ENCODE measurements around the gene HRC. TPM values are rescaled to one million over a fixed set of nuclear protein-coding genes. Genes with fewer than 3 reads are reported as not detected.

The HRC gene
- total RNA-seq, 1 experiment from 2014 or later: not detected

GRCh38 chr19:49111218-49111998 is 43.8 kb downstream of the HRC start:
- H3K9me3 ChIP-seq: no peaks in the 10 kb centered on the region
- H3K36me3 ChIP-seq: peaks cover 38% of the 10 kb centered on the region
- H3K27me3 ChIP-seq: no peaks in the 10 kb centered on the region
- DNase-seq: no peak
- no peak overlapping the region for H3K4me3 ChIP-seq

GRCh38 chr19:49110567-49110966 is 44.6 kb downstream of the HRC start:
- Histone ChIP-seq H3K36me3 (peaks cover 46% of the 10 kb centered on the region), H3K27me3 (no peaks in the 10 kb centered on the region), H3K4me3 (no peak overlapping the region), H3K9me3 (no peaks in the 10 kb centered on the region)
- DNase-seq: no peak

- Histone ChIP-seq H3K9me3 (no peaks in the 10 kb centered on the region), H3K4me3 (no peak overlapping the region), H3K27me3 (no peaks in the 10 kb centered on the region), H3K36me3 (peaks cover 53% of the 10 kb centered on the region)
- no peak for DNase-seq
These were observed 45.5 kb downstream of the HRC start for GRCh38 chr19:49109569-49110233.

- DNase-seq: no peak
- H3K4me3 ChIP-seq: no peak overlapping the region
These were observed 46.1 kb downstream of the HRC start for GRCh38 chr19:49109051-49109450.

GRCh38 chr19:49107625-49108459 is 47.4 kb downstream of the HRC start:
- no peak for DNase-seq
- no peak overlapping the region for H3K4me3 ChIP-seq
- no peaks in the 10 kb centered on the region for H3K27me3 ChIP-seq
- peaks cover 70% of the 10 kb centered on the region for H3K36me3 ChIP-seq
- H3K9me3 ChIP-seq: no peaks in the 10 kb centered on the region

More at GRCh38 chr19:49109051-49109450, 46.1 kb downstream of the HRC start:
- peaks cover 59% of the 10 kb centered on the region for H3K36me3 ChIP-seq
- H3K9me3 ChIP-seq: no peaks in the 10 kb centered on the region
- no peaks in the 10 kb centered on the region for H3K27me3 ChIP-seq

- no peak overlapping the region for H3K4me3 ChIP-seq
- no peaks in the 10 kb centered on the region for H3K27me3 ChIP-seq
- H3K9me3 ChIP-seq: no peaks in the 10 kb centered on the region
- DNase-seq: peak; percentile 42
- peaks cover 78% of the 10 kb centered on the region for H3K36me3 ChIP-seq
These were observed 48.5 kb downstream of the HRC start for GRCh38 chr19:49106648-49107135.

- Histone ChIP-seq H3K4me3 (no peak overlapping the region), H3K27me3 (no peaks in the 10 kb centered on the region), H3K36me3 (peaks cover 84% of the 10 kb centered on the region), H3K9me3 (no peaks in the 10 kb centered on the region)
- DNase-seq: no peak
These were observed 50.8 kb downstream of the HRC start for GRCh38 chr19:49104229-49104864.

- Histone ChIP-seq H3K27me3 (no peaks in the 10 kb centered on the region), H3K4me3 (no peak overlapping the region), H3K9me3 (no peaks in the 10 kb centered on the region), H3K36me3 (peaks cover 86% of the 10 kb centered on the region)
- DNase-seq: no peak
These were observed 51.7 kb downstream of the HRC start for GRCh38 chr19:49103331-49104085.

- Histone ChIP-seq H3K36me3 (peaks cover 87% of the 10 kb centered on the region), H3K9me3 (no peaks in the 10 kb centered on the region), H3K27me3 (no peaks in the 10 kb centered on the region), H3K4me3 (no peak overlapping the region)
- DNase-seq: no peak
These were observed 52.9 kb downstream of the HRC start for GRCh38 chr19:49102303-49102702.

Other genes with a start within 250 kb of the HRC start
- not detected in 2 replicates for gene DHDH, start 221.7 kb downstream of the HRC start, total RNA-seq (2014; rRNA removed; shearing (Covaris generic); ENCODE audit: low replicate concordance)
- 38.2 and 61.4 TPM in 2 replicates for gene BAX, start 200.5 kb downstream of the HRC start, total RNA-seq (2014; rRNA removed; shearing (Covaris generic); ENCODE audit: low replicate concordance)
- 880 and 1,766 TPM in 2 replicates for gene FTL, start 190.1 kb downstream of the HRC start, total RNA-seq (2014; rRNA removed; shearing (Covaris generic); ENCODE audit: low replicate concordance)
- gene GYS1, start 162.1 kb downstream of the HRC start, total RNA-seq (2014; rRNA removed; shearing (Covaris generic); ENCODE audit: low replicate concordance): 34.3 and 46.2 TPM in 2 replicates
- 386 and 644 TPM in 2 replicates for gene RUVBL2, start 161.5 kb downstream of the HRC start, total RNA-seq (2014; rRNA removed; shearing (Covaris generic); ENCODE audit: low replicate concordance)
- not detected in 2 replicates for gene LHB, start 138.3 kb downstream of the HRC start, total RNA-seq (2014; rRNA removed; shearing (Covaris generic); ENCODE audit: low replicate concordance)
- gene CGB3, start 131.1 kb downstream of the HRC start, total RNA-seq (2014; rRNA removed; shearing (Covaris generic); ENCODE audit: low replicate concordance): not detected in 2 replicates
- gene CGB2, start 123.5 kb downstream of the HRC start, total RNA-seq (2014; rRNA removed; shearing (Covaris generic); ENCODE audit: low replicate concordance): not detected in 2 replicates
- not detected in 2 replicates for gene CGB1, start 118.5 kb downstream of the HRC start, total RNA-seq (2014; rRNA removed; shearing (Covaris generic); ENCODE audit: low replicate concordance)
- gene CGB5, start 111.5 kb downstream of the HRC start, total RNA-seq (2014; rRNA removed; shearing (Covaris generic); ENCODE audit: low replicate concordance): not detected in 2 replicates
- gene CGB8, start 106.3 kb downstream of the HRC start, total RNA-seq (2014; rRNA removed; shearing (Covaris generic); ENCODE audit: low replicate concordance): not detected in 2 replicates
- not detected in 2 replicates for gene CGB7, start 97.6 kb downstream of the HRC start, total RNA-seq (2014; rRNA removed; shearing (Covaris generic); ENCODE audit: low replicate concordance)
- gene NTF4, start 90.6 kb downstream of the HRC start, total RNA-seq (2014; rRNA removed; shearing (Covaris generic); ENCODE audit: low replicate concordance): not detected in 2 replicates
- not detected in 2 replicates for gene KCNA7, start 82.7 kb downstream of the HRC start, total RNA-seq (2014; rRNA removed; shearing (Covaris generic); ENCODE audit: low replicate concordance)
- 172 and 247 TPM in 2 replicates for gene SNRNP70, start 69.9 kb downstream of the HRC start, total RNA-seq (2014; rRNA removed; shearing (Covaris generic); ENCODE audit: low replicate concordance)
- gene LIN7B, start 41.0 kb downstream of the HRC start, total RNA-seq (2014; rRNA removed; shearing (Covaris generic); ENCODE audit: low replicate concordance): 12.3 and 20.4 TPM in 2 replicates
- gene C19orf73, start 36.3 kb downstream of the HRC start, total RNA-seq (2014; rRNA removed; shearing (Covaris generic); ENCODE audit: low replicate concordance): 3.7 and 4.6 TPM in 2 replicates
- gene PPFIA3, start 35.9 kb downstream of the HRC start, total RNA-seq (2014; rRNA removed; shearing (Covaris generic); ENCODE audit: low replicate concordance): 3.4 and 21.4 TPM in 2 replicates
- 7.9 and 8.4 TPM in 2 replicates for gene TRPM4, start 2.4 kb upstream of the HRC start, total RNA-seq (2014; rRNA removed; shearing (Covaris generic); ENCODE audit: low replicate concordance)
- gene SLC6A16, start 169.8 kb upstream of the HRC start, total RNA-seq (2014; rRNA removed; shearing (Covaris generic); ENCODE audit: low replicate concordance): not detected in 2 replicates
- gene CD37, start 180.0 kb upstream of the HRC start, total RNA-seq (2014; rRNA removed; shearing (Covaris generic); ENCODE audit: low replicate concordance): not detected in 2 replicates
- gene TEAD2, start 207.0 kb upstream of the HRC start, total RNA-seq (2014; rRNA removed; shearing (Covaris generic); ENCODE audit: low replicate concordance): 13.5 and 14.6 TPM in 2 replicates
- gene DKKL1, start 208.5 kb upstream of the HRC start, total RNA-seq (2014; rRNA removed; shearing (Covaris generic); ENCODE audit: low replicate concordance): not detected in 2 replicates
- gene KASH5, start 232.9 kb upstream of the HRC start, total RNA-seq (2014; rRNA removed; shearing (Covaris generic); ENCODE audit: low replicate concordance): not detected in 2 replicates